HG03520 (cell line): ENCODE data around the gene TRAF4.

ENCODE experiments used
- ATAC-seq: cut with Tn5 transposase; IDR thresholded peaks from one replicate; pipeline ENCODE4 v1.9.1; 2021; ENCODE audit warnings: mild to moderate bottlenecking, moderate library complexity; ENCODE audit not compliant: unreplicated experiment

TRAF4 gene

DNA sequence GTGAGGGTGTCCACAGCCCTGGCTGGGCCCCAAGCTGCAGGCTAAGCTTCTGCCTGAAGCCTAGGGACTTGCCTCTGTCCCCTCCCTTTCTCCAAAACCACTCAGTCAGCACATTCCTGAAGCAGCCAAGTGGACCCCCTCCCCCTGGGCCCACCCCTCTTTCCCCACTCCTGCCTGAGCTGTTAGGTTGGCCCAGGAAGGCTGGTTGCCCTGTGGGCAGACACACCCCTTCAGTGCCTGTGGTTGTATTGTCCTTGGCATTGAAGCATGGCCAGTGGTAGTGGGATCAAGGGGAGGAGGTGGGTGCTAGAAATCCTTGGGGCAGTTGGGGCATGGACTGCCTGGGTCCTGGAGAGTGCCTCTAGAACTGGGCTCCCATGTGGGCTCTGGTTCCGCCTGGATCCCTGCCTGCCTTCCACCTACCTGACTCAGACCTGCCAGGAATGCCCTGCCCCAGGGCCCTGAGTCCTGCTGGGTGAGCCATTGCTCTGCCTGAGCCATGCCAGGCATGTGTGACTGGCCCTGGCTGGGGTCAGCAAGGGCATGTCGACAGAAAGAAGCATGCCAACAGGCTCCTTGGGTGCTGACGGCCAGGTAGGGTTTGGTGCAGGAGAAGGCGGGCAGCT lies 2.1 kb downstream of the TRAF4 start:
- no peak for ATAC-seq

DNA sequence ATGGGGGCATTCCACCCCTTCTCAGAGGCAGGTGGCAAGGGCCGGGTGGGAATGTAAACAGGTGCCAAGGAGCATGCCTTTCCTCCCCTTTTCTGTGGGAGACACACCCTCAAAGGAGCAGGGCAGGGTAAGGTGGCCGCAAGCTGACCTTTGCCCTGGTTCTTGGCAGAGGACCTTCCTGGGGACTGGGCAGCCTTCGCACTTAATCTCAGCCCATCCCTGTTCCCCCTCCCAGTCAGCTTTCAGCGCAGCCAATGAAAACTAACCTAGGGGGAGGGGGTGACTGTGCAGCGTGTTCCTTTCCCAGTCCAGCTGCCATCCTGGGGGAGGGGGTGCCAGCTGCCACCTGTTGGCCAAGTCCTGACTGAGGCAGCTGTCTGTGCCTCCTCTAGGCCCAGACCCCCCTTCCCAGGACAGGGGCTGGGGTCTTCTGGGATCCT lies 2.8 kb downstream of the TRAF4 start:
- no peak for ATAC-seq

DNA sequence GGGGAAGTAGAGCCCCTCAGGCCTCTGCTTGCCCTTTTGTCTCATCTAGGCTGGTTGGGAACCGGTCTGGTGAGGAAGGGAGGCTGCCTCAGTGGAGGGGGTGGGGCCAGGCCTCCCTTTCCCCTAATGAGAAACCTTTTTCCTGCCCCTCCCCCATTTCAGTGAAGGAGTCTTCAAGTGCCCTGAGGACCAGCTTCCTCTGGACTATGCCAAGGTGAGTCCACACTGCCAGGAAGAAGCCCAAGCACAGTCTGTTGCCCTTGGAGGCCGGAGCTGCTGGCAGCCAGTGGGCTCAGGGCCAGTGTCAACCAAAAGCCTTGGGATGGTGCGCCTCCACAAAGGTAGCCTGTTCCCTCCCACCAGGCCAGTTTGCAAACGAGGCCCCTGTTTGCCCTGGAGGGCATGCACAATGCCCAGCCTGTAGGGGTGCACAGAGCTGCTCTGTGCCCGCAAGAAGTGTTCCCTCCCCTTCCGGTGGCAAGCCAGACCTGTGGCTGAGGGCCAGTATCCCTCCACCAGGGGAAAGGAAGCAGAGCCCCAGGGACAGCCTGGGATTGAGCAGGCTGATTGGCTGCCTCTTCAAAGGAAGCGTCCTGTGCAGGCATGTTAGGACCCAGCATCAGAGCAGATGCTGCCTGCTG lies 3.4 kb downstream of the TRAF4 start:
- ATAC-seq: no peak

DNA sequence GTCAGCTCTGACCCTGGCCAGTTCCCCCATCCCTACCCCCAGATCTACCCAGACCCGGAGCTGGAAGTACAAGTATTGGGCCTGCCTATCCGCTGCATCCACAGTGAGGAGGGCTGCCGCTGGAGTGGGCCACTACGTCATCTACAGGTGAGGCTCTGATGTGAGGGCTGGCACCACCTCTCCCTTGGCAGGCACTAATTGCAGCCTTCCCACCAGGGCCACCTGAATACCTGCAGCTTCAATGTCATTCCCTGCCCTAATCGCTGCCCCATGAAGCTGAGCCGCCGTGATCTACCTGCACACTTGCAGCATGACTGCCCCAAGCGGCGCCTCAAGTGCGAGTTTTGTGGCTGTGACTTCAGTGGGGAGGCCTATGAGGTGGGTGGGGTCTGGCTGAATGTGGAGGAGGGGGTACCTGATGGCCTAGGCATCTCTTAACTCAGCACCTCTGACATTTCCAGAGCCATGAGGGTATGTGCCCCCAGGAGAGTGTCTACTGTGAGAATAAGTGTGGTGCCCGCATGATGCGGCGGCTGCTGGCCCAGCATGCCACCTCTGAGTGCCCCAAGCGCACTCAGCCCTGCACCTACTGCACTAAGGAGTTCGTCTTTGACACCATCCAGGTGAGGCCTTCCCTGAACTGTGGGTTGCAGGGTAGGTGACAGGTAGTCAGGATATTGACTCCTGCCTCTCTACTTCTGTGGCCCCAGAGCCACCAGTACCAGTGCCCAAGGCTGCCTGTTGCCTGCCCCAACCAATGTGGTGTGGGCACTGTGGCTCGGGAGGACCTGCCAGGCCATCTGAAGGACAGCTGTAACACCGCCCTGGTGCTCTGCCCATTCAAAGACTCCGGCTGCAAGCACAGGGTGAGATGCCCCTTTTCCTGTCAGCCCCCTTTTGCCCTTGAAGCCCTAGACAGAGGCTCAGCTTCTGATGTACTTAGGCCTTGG lies 4.3 kb downstream of the TRAF4 start:
- ATAC-seq: no peak

DNA sequence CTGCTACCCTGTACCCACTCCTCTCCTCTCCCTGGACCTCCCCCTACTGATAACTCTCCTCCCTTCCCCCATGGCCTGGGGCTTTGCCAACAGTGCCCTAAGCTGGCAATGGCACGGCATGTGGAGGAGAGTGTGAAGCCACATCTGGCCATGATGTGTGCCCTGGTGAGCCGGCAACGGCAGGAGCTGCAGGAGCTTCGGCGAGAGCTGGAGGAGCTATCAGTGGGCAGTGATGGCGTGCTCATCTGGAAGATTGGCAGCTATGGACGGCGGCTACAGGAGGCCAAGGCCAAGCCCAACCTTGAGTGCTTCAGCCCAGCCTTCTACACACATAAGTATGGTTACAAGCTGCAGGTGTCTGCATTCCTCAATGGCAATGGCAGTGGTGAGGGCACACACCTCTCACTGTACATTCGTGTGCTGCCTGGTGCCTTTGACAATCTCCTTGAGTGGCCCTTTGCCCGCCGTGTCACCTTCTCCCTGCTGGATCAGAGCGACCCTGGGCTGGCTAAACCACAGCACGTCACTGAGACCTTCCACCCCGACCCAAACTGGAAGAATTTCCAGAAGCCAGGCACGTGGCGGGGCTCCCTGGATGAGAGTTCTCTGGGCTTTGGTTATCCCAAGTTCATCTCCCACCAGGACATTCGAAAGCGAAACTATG lies 5.2 kb downstream of the TRAF4 start:
- ATAC-seq: no peak

DNA sequence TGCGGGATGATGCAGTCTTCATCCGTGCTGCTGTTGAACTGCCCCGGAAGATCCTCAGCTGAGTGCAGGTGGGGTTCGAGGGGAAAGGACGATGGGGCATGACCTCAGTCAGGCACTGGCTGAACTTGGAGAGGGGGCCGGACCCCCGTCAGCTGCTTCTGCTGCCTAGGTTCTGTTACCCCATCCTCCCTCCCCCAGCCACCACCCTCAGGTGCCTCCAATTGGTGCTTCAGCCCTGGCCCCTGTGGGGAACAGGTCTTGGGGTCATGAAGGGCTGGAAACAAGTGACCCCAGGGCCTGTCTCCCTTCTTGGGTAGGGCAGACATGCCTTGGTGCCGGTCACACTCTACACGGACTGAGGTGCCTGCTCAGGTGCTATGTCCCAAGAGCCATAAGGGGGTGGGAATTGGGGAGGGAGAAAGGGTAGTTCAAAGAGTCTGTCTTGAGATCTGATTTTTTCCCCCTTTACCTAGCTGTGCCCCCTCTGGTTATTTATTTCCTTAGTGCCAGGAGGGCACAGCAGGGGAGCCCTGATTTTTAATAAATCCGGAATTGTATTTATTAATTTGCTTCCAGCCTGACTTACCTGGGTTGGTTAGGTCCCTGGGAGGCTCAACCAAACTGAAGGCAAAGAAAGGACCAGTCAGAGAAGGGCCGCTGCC lies 5.8 kb downstream of the TRAF4 start:
- no peak for ATAC-seq

DNA sequence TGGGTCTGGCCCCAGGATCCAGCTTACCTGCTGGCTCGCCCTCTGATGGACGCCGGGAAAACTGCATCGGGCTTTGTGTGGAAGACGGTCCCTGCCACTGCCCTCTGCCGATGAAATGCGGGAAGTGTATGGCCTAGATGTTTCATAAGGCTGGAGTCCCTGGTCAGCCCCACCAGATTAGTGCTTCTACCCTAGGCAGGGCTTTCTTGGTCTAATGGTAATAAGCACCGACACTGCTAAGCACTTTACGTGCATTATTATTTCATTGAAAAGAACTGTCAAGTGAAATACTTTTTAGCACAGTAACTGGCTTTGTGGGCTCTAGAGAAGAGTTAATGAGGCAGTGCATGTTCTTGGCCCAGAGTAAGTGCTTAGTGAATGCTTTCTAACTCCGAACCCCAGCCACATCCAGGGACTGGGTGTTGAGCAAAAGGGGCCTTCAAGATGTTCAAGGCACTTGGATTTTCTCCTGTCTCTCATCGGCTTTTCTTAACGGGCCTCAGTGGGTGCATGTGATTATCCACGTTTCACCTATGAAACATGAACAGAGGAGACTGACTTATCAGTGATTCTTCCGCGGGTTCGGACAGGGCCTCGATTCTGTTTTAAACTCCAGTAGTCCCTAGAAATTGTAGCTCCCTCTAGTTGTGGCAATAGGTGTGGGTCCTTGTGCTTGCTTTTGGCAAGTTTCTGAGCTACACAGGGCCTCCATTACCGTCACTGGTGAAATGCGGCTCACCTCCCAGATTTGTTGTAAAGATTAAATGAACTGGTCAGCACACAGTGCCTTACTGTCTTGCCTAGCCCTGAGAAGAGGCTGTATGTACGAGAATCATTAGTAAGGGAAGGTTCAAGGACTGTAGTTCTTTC lies 6.6 kb downstream of the TRAF4 start:
- peak; percentile 76 for ATAC-seq

DNA sequence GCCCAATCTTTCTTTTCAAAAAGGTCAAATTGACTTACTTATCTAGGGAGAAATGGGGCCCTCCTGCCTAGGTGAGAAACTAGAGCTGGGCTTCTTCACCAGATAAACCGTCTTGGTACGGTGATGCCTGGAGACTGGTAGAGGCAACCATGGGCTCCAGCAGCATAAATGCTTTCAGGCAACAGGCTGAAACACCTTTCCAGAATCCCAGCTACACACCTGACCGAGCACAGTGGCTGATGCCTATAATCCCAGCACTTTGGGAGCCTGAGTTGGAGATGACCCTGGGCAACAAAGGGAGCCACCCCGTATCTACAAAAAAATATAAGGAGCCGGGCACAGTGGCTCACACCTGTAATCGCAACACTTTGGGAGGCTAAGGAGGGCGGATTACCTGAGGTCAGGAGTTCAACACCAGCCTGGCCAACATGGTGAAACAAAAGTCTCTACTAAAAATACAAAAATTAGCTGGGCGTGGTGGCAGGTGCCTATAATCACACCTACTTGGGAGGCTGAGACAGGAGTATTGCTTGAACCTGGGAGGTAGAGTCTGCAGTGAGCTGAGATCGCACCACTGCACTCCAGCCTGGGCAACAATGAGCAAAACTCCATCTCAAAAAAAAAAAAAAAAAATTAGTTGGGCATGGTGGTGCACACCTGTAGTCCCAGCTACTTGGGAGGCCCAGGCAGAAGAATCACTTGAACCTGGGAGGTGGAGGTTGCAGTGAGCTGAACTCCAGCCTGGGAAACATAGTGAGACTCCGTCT lies 8.0 kb downstream of the TRAF4 start:
- no peak for ATAC-seq

DNA sequence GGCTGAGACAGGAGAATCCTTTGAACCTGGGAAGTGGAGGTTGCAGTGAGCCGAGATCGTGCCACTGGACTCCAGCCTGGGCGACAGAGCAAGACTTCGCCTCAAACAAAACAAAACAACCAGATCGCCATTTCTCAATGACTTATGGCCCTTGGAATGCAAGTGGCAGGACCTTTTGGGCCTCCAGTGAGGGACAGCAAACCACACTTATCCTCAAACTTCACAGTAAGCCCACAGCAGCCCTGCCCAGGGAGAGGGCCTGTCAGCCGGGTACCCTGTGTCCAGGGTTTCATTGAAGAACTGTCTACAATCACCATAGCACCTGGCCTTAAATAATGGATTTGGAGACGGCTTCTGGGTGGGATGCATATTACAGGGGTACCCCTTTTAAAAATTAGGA lies 11.7 kb downstream of the TRAF4 start:
- ATAC-seq: no peak

DNA sequence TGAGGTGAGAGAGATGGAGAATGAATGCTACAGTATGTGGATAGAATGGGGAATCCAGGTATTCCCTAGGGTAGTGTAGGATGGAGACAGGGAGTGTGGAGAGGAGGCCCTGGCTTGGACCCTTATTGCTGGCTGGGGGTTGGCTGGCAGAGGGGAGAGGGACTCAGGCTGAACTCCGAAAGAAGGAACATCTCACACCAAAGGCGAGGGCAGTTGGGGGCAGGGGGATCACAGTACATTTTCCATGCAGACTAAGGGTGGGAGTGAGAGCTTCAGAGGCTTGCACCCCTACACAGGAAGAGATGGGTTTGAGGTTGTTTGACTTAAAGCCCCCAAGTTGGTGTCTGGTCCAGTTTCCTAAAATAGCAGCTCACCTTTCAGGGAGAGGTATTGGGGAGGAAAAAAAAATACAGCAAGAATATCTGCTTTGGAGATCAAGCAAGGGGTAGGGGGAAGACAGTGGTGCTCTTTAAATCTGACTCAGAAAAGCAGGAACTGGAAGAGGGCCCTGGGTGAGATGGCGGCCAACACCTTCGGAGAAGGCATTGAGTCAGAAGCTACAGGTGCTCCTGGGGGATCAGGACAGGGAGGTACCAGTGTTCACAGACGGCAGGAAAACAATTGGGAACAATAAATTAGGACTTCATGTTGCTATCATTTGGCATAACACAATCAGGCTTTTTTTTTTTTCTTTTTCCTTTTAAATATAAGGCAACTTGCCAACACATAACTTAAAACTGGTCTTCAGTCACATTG lies 12.4 kb downstream of the TRAF4 start:
- ATAC-seq: no peak

DNA sequence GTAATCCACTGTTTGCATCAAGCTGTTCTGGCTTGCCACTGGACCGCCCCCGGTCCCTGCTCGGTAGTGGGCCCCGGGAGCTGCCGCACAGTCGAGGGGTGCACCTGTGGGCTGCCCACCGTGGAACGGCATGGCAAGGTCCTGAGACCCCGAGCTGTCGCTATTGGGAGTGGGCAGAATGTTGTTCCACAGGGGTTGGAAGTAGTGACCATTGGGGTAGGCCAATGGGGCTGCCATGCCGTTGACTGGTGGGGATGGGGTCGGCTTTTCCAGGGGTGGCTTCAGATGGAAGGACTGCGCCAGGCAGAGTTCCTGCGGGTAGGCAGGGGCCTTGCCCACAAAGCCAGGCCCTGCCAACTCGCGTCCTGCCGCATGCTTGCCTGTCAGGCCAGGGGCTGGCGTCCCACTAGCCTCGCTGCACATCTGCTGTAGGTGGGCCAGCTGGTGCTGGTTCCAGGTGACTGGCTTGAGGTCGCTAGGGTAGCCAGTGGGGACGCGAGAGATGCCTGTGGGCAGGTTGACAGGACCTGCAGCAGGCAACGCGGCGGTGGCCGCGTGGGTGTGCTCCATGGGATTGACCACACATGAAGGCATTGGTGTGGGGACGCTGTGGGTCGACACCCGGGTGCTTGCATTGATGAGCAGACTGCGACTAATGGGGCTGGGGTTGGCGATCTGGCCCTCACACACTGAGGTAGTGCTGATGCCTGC lies 14.8 kb downstream of the TRAF4 start:
- no peak for ATAC-seq

DNA sequence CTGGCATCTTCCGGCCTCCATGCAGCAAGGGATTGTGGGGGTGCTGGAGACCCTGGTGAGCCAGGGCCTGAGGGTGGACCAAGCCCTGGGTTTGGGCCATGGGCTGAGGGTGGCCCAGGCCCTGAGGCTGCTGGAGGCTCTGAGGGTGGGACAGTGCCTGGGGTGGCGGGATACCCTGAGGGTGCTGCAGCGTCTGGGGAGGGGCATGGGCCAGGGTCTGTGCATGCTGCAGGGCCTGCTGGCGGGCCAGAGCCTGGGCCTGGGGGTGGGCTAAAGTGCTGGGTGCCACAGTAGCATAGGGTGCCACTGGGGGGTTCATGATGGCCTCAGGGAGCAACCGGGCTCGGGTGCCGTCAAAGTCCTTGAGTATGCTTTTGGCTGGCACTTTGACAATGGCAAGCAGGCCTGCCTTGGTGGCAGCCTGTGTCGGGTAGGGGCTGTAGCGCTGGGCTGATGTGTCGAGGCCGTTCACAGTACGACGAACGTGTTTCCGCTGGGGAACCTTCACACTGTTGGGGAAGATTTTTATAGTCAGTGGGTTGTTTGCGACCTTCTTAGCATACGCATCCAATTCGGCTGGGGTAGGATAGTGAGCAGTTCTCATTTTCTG lies 15.6 kb downstream of the TRAF4 start:
- no peak for ATAC-seq

DNA sequence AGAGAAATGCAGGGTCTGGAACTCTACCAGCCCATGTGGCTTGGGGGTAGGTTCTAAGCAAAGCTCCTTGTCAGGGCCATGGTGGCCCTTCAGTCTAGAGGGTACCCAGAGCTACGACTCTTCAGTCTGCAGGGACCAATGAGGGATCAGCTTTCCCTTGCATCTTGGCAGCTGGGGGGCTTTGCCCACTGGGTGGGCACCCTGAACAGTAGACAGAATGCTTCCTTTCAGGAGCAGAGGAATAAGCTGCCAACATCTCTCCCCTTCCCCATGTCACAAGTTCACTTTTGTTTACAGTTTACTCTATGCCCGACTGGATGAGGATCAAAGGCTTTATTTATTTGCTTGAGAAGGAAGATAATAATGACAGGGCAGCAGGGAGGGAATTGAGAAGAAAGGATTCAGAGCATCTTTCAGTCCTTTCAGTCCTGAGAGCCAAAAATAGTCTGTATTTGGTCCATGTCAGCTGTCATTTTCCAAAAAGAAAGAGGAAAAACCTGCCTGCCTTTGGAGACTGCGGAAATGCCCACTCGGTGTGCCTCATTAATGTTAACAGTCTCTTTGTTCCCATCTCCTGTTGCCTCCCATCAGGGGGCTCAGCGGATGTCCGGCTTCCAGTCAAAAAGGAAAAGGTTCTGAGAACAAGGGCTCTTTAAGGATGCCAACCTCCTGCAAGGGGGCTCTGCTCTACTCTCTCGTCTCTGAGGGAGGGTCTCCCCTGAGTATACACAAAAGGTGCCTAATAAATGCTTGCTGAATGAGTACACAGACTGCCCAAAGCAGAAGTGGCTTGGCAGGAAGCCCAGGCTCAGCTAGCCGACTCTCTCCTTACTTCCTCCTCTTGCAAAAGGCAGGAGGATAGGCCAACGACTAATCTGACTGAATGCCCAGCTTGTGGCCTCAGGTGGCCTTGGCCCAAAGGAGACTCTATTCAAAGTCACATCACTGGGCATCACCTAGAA lies 17.1 kb downstream of the TRAF4 start:
- no peak for ATAC-seq

DNA sequence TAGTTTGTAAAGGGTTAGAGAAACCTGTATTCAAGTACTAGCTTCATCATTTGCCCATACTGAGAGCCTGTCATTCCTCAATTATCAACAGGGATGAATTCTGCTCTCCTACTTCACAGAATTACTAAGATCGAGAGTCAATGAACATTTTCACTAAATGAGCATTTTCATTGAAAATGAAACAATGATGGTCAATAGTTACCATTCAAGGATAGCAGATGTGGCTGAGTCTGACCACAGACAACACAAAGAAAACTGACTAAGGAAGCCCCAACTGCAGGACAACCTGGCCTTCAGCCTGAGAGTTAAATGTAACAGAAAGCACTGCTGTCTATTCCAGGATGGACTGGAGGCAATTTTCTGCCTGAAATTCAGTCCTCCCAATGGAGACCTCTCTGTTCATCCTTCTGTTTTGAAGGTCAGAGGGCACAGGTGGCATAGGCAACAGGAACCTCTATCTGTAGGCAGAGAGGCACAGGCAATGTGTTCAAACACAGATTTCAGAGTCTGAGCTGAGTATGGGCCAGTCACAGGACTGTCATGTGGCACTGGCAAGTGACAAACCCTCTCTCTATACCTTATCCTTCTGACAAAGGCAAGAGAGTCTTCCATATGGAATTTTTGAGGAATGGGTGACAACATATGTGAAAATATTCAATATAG lies 19.5 kb downstream of the TRAF4 start:
- no peak for ATAC-seq

DNA sequence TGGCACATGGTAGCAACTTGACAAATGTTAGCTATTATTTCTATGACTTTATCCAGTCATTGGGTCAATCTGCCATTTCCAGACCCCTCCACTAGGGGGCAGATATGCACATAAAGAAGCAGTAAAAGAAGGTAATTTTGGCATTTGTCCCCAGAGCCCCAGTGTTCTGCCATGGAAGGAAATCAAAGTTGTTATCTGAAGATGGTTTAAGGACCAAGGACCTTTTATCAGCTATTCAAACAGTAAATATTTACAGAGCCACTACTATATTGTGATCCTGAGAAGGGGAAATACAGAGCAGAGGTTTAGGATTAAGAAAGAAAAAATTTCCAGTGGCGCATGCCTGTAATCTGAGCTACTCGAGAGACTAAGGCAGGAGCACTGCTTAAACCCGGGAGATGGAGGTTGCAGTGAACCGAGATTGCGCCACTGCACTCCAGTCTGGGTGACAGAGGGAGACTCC lies 20.0 kb downstream of the TRAF4 start:
- ATAC-seq: no peak

DNA sequence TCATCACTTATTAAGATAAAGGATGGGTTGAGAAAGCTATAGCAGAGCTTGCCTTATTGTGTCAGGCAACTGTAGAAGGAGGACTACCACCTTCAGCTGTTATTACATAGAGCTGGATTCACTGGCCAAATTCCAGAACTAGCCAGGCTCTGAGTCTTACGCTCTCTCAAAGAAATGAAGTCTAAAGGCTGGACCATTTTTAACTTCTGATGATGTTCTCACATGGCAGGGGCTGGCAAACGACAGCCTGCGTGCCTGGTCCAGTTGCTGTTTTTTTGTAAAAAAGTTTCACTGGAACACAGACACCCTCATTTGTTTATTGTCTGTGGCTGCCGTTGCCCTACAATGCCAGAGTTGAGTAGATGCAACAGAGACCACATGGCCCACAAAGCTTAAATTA lies 21.2 kb downstream of the TRAF4 start:
- ATAC-seq: no peak
